Measurements from ENCODE around the gene SNAI1.
"Not testable (repeated sequence)": the region's sequence is repeated elsewhere in the genome, so short reads cannot be mapped to it uniquely, and the experiment has no call there.

SNAI1 gene

GRCh38 chr20:49948809-49949507 is 33.8 kb upstream of the SNAI1 start:
- H3K4me3 ChIP-seq (ENCODE audit: control insufficient read depth, low read depth, low read length): no peak overlapping the region
- no peak for TF ChIP-seq CTCF (IDR thresholded peaks at IDR 0.05; ENCODE audit: control insufficient read depth, insufficient read depth, low read depth, low read length, missing control alignments)
- DNase-seq (ENCODE audit: low read depth): peak; percentile 67

- no peak for TF ChIP-seq CTCF (IDR thresholded peaks at IDR 0.05; ENCODE audit: control insufficient read depth, insufficient read depth, low read depth, low read length, missing control alignments)
- DNase-seq (ENCODE audit: low read depth): peak; percentile 58
- H3K4me3 ChIP-seq (ENCODE audit: control insufficient read depth, low read depth, low read length): no peak overlapping the region
These were observed 31.6 kb upstream of the SNAI1 start for GRCh38 chr20:49951151-49951550.

GRCh38 chr20:49955167-49955566 is 27.6 kb upstream of the SNAI1 start:
- DNase-seq (ENCODE audit: low read depth): no peak
- H3K4me3 ChIP-seq (ENCODE audit: control insufficient read depth, low read depth, low read length): no peak overlapping the region
- TF ChIP-seq CTCF (IDR thresholded peaks at IDR 0.05; ENCODE audit: control insufficient read depth, insufficient read depth, low read depth, low read length, missing control alignments): no peak

GRCh38 chr20:49955830-49956396 is 26.9 kb upstream of the SNAI1 start:
- not testable (repeated sequence) for H3K4me3 ChIP-seq (ENCODE audit: control insufficient read depth, low read depth, low read length); DNase-seq (ENCODE audit: low read depth)

GRCh38 chr20:49956689-49957088 is 26.1 kb upstream of the SNAI1 start:
- TF ChIP-seq CTCF (IDR thresholded peaks at IDR 0.05; ENCODE audit: control insufficient read depth, insufficient read depth, low read depth, low read length, missing control alignments): no peak
- no peak overlapping the region for H3K4me3 ChIP-seq (ENCODE audit: control insufficient read depth, low read depth, low read length)
- DNase-seq (ENCODE audit: low read depth): no peak

- DNase-seq (ENCODE audit: low read depth); H3K4me3 ChIP-seq (ENCODE audit: control insufficient read depth, low read depth, low read length): not testable (repeated sequence)
These were observed 25.5 kb upstream of the SNAI1 start for GRCh38 chr20:49957089-49957938.

- TF ChIP-seq CTCF (IDR thresholded peaks at IDR 0.05; ENCODE audit: control insufficient read depth, insufficient read depth, low read depth, low read length, missing control alignments): no peak
- DNase-seq (ENCODE audit: low read depth): no peak
- H3K4me3 ChIP-seq (ENCODE audit: control insufficient read depth, low read depth, low read length): no peak overlapping the region
These were observed 21.4 kb upstream of the SNAI1 start for GRCh38 chr20:49961413-49961812.
